CD1c-positive myeloid dendritic cell (primary cell): ENCODE data around the gene FABP3.

Experiments used
- DNase-seq: peaks from one replicate; pipeline ENCODE4 v3.0.0-alpha.2; 2016; ENCODE audit errors: extremely low spot score

The FABP3 gene

DNA sequence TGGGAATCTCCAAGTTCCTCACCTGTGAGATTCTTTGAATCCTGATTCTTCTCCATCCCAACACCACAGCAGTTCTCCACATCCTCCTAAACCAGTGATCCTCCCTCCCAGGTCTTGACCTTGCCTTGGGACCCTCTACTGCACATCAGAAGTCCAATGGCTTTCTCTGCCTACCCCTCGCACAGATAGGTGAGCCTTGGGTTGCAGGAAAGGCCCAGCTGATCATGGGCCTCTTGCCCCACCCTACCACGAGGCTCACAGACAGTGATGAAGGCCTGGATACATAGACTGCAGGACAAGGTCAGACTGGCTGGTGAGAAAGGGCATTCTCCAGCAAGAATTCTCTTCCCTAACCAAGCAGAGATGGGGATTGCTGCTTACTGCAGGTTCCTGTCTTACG is 825 bp downstream of the FABP3 start:
- DNase-seq, result no peak

DNA sequence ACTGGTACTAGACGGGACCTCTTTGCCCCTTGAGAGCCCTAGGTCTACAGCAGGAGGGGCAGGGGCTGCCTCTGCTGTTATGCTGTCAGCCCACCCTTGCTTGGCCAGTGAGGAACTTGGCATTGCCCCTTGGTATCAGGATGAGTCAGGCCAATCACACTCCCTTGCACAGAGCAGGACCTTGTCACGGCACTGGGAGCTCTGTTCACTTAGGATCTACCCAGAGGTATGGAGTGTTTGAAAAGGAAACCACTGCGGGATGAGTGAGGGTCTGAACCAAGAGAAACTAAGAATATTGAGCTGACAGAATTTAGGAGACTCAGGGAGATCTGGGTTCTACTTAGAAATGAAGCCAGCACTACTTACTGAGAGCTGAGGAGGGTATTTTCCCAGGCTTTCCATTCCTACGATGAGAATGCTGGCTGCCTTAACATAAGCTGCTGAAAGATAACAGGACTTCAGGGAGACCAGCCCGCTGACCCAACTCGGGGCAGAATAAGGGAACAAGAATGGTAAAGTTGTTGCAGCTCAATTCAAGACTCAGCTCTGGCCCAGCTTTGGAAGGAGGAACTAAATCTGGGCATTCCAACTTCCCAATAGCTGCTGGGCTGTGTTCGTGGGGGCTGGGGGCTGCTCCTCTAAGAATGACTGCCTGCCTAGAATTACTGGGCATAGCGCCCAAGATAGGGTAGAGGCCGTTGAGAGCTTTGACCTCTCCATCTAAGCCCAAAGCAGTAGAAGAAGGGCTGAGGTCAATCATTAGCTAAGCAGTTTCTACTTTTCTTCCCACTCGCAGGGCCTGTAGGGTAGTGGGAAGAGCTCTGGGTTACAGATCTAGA is 1.5 kb downstream of the FABP3 start:
- peak; percentile 82 for DNase-seq

DNA sequence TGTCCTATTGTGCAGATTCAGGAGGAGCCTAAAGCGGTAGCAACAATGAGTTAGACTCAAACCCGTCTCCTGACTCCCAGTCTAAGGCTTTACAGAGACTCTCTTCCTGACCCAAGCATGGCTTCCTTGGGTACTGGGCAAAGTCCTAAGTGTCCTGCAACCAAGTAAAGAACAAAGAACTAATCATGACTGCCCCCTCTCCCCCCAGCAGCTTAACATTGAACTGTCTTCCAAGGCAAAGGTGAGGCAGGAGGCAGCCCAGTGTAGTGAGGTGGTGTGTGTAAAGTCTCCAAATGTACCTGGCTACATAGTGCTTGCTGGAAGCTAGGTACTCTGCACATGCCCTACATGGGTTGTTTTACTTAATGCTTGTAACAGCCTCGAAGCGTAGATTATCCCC is 2.3 kb downstream of the FABP3 start:
- DNase-seq, result no peak

DNA sequence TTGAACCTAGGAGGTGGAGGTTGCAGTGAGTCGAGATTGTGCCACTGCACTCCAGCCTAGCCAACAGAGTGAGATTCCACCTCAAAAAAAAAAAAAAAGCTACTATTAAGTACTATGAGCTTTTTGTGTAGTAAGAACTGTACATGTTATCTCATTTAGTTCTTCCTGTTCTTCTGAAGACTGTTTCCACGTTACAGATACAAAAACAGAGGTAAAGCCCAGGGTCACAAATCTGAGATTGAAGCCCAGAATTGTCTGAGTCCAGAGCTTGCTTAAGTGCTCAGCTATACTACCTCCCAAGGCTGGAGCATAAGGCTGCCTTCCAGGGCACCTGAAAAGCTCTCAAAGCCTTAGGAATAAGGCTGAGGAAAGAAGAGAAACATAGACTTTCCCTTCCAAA is 2.9 kb downstream of the FABP3 start:
- no peak for DNase-seq

DNA sequence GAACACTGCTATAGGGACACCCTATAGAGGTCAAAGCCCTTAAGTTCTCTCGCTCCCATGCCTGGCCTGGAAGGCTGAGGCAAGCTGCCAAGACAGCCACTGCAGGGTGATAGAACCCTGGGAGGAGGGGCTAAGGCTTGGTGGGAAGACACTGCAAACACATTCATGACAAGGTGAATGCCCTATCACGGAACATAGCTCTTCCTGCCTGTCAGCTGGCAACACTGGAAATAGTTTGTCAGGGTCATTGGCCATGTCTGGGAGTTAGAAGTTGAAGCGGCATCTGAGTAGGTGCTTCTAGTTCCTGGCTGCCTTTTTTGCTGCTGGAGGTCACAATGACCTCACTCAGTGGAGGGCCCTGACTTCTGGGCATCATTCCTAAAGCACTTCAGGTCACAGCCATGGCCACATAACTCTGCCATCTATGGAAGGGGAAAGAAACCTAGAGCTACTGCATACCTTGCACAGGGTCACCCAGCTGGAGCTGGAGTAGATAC is 4.2 kb downstream of the FABP3 start:
- DNase-seq, result no peak

DNA sequence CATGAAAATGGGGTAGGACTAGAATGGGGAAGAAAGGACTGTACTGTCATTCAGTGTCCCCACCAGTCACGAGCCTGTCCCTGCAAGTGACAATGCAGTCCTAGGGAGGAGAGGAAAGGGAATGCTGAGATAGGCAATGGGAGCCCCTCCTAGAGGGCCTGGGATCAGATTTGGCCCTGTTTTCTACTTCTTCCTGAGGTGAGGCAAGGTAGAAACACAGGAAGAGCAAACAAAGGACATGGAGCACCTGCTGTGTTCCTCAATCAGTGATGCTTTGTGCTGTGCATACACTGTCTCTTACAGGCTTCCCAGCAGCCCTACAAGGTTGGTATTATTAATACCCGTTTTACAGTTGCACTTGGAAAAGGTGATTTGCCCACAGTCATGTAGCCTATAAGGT is 6.1 kb downstream of the FABP3 start:
- DNase-seq, result no peak

DNA sequence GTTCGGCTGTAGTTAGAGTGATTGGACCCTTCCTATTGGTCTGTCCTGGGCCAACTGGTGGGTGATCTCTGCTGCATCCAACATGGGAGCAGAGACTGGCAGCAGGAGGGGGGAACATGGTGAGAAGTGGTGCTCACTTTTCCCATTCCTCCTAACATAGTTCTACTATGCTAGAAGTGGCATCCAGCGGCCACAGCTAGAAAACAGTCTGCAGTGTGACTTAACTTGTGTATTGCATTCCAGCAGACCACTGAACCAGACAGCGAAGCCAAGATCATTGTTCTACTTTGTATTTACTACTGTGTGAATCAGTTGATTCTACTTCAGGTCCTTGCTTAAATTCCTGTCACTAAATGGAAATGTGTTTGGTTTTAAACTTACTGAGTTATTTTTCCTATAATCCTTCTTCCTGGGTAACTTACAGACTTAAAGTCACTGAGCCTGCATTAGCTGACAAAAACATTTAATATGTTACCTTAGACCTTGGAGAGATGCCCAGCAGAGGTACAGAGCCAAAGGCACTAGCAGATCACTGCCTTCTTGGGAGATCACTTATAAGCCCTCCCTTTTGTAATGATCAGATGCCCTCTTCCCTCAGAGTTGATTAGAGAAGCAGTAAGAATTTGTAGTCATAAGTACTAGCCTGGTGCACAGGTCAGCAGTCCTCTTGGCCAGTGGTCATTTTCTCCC is 8.2 kb downstream of the FABP3 start:
- no peak for DNase-seq

DNA sequence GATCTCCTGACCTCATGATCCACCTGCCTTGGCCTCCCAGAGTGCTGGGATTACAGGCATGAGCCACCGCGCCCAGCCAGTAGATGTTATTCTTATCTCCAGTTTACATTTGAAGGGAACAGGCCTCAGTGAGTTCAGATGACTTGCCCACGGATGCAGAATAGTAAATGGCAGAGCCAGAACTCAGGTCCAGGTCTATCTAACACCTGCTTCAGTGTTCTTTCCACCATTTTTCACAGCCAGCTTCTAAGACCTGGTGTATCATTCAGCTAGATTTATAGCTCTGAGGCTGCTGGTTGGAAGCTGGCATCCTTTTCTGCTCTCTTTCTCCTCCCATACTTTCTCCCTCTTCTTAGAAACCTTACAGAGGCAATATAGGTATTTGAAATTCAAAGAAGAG is 10.8 kb downstream of the FABP3 start:
- no peak for DNase-seq

DNA sequence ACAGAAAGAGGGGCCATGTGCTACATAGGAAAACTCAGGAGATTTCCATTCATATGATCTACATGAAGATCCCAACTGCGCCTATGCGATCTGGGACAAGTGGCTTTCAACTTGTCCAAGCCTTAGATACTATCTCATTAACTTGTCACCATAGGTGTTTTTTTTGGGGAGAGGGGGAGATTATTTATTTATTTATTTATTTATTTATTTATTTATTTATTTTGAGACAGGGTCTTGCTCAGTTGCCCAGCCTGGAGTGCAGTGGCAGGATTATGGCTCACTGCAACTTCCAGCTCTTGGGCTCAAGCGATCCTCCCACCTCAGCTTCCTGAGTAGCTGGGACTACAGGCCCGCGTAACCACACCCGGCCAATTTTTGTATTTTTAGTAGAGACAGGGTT is 11.3 kb downstream of the FABP3 start:
- no peak for DNase-seq

DNA sequence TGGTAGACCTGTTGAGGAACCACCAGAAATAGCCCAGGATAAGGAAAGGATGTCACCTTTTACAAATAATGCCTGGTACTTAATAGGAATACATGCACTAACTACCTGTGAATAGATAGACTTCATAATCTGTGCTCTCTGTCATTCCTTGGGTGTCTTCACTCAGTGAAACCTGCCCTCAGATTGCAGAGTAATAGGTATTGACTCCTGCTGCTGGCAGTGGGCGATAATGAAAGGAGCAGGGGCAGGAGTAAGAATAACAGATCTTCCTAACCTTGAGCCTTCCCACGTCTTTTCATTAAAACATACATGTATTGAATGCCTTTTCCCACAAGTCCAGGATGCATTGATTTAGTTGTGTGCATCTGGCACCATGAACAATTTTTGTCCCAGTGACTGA is 16.4 kb downstream of the FABP3 start:
- DNase-seq, result no peak

DNA sequence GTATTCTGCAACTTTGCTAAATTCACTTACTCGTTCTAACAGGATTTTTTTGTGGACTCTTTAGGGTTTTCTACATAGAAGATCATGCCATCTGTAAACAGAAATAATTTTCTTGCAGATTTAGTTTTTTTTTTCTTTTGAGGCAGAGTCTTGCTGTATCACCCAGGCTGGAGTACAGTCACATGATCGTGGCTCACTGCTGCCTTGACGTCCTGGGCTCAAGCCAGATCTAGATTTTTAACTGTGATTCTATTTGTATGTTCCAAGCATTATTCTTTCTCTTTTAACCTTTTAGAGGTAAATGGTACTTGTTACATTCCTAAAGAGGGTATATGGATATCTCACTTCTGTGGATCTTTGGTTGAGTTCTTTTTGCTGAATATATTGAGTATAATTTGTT is 18.6 kb downstream of the FABP3 start:
- no peak for DNase-seq

DNA sequence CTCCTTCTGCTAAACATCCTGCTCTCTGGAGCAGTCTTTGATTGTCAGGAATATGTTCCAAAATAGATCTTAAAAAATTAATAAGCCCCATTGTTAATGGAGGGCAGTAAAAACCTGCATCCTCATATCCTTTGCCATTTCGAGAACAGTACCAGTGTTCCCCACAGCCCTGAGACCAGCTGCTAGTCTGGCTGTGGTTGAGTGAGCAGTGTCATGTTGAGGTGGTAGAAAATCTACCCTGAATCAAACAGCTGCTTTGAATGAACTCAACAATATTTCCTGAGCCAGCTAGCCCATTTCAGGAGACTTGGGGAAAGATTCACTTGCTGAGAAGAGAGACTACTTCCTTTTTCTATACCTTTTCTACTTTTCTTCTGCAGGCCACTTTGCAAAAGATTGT is 24.4 kb downstream of the FABP3 start:
- no peak for DNase-seq

DNA sequence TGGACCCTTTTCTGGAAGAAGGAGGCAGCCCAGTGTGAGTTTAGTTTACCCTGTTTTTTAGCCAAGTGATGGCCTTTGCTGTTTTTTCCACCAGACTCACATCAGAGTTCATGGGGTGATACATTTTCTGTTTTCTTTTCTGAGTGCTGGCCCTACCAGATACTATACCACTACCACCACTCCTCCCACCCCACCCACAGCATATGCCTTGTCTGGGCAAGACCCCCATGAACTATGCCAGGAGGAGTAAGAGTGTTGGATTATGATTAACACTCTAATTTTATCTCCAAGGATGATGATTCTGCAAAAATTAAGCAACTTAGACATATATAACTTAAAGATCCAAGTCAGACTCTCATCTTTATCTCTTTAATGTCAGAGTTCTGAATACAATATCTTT is 26.1 kb downstream of the FABP3 start:
- DNase-seq, result no peak

DNA sequence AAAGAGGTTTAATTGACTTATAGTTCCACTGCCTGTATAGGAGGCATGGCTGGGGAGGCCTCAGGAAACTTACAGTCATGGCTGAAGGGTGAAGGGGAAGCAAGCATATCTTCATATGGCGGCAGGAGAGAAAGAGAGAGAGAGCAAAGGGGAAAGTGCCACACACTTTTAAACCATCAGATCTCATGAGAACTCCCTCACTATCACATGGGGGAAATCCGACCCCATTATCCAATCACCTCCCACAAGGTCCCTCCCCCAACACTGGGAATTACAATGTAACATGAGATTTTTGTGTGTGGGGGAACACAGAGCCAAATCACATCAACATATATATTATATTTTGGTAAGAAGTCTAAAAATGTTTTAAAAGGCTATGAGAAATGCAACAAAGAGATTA is 27.2 kb downstream of the FABP3 start:
- no peak for DNase-seq

DNA sequence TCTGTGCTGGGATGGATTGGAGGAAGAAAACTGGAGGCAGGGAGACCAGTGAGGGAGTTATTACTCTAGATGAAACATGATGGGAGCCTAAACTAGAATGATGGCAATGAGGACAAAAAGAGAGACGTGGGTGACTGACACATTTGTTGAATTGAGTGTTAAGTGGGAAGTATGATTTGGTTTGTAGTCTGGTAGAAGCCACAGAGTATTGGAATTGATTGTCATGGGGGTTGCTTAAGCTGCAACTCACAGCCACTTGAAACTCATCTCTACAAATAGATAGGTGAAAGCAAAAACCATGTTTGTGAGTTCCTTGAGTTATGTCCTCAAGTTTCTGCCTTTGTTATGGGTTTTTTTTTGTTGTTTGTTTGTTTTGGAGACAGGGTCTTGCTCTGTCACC is 28.4 kb downstream of the FABP3 start:
- no peak for DNase-seq

DNA sequence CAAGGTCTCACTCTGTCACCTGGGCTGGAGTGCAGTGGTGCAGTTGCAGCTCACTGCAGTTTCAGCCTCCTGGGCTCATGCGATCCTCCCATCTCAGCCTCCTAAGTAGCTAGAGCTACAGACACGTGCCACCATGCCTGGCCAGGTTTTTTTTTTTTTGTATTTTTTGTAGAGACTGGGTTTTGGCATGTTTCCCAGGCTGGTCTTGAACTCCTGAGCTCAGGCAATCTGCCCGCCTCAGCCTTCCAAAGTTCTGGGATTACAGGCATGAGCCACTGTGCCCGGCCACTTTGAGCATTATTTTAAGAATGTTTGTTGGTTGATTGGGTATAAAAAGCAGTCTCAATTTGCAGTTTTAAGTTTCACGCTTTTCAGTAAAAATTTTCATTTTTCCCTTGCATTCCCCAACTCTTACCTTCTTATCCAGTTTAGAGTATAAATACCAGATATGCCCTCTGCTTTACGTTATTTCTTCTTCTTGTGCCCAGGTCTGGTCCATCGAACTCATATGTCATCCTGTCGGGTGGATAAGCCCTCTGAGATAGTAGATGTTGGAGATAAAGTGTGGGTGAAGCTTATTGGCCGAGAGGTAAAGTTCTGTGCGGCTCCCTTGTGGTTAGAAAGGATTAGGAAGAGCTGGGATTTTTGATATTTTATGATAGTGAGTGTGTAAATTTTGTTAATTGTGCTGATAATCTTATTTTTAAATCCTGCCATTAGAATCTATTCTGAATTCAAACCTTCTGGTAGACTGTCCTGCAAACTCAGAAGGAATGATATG is 36.0 kb downstream of the FABP3 start:
- no peak for DNase-seq

DNA sequence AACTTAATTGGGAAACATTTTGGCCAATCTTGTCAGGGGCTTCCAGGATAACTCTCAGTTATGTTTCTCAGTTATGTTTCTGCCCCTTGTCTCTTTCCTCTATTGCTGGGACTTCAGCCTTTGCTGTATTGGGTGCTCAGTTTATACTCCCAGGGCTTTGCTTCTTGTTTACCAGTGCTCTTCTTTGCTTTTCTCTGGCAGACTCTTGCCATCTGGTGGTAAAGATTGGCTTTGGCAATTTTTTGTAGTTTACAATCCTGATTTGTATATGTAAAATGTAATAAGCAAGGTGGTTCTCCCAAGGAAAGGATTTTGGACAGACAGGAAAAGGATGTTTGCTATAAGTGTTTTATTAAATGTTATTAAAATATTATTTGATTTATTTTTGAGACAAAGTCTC is 37.9 kb downstream of the FABP3 start:
- peak; percentile 7 for DNase-seq

DNA sequence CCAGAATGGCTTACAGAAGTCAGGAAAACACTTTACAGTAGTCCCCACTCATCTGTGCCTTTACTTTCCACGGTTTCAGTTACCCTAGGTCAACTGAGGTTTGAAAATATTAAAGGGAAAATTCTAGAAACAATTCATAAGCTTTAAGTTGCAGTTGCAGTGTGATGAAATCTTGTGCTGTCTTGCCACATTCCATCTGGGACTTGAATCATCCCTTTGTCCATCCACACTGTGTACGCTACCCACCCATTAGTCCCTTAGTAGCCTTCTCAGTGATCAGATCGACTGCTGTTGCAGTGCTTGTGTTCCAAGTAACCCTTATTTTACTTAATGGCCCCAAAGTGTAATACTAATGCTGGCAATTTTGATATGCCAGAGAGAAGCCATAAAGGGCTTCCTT is 45.5 kb downstream of the FABP3 start:
- DNase-seq, result no peak

DNA sequence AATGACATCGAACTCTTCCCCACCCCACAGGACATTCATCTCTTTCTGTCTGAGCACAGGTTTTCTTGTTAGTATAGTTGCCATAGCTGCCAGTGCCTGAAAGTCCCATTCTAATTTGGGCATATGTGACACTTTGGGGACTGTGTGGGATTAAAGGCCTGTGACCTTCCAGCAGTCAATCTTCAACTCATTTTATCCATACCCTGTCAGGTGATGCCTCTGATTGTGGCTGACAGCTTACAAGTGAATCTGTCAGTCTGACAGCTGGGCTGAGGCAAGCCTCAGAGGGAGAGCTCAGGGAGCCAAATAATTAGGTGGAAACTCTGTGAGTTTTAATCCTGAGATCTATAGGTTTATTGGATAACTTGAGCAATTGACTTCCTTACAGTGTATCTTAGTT is 46.4 kb downstream of the FABP3 start:
- DNase-seq, result no peak

DNA sequence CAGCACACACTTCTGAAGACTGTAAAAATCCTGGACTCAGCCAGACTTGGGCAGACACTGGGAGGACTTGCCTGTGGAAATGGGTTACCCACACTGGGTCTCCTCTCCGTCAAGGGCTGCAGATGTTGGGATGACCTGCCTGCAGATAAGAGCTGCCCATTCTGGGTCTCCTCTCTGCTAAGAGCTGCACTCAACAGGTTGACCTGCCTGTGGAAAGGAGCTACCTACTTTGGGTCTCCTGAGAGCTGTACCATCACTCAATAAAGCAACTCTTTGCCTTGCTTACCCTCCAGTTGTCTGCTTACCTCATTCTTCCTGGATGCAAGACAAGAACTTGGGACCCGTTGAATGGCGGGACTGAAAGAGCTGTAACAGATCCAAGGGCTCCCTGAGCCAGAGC is 47.9 kb downstream of the FABP3 start:
- no peak for DNase-seq

DNA sequence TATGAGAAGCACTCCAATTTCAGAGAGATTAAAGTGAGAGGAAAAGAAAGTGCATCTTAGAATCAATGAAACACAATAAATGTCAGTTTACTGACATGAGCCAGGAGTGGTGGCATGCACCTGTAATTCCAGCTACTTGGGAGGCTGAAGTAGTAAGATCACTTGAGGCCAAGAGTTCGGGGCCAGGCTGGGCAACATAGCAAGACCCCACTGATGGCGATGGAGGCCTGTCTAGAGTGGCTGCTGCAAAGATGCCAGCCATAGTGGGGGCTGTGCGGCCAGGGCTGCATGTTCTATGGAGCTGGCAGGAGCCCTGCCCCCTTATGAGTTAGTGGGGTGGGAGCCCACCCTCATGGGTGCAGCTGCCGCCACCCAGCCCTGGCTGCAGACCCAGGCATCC is 48.8 kb downstream of the FABP3 start:
- no peak for DNase-seq

DNA sequence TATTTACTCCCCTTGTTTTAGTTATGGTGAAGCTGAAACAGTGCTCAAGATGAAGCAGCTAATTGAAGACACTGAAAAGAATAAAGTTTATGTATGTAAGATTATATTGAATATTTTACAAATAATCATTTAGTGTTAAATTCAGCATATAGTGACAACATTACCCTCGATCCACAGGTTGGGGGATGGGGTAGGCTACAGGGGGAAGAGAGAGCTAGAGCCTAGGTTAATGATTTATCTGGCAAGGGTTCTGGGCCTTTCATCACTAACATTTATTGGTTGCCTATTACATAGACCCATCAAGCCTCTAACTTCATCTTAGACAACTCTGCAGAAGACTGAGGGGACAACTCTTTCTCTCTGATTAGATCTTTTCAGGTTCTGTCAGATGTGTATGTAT is 54.7 kb downstream of the FABP3 start:
- no peak for DNase-seq

DNA sequence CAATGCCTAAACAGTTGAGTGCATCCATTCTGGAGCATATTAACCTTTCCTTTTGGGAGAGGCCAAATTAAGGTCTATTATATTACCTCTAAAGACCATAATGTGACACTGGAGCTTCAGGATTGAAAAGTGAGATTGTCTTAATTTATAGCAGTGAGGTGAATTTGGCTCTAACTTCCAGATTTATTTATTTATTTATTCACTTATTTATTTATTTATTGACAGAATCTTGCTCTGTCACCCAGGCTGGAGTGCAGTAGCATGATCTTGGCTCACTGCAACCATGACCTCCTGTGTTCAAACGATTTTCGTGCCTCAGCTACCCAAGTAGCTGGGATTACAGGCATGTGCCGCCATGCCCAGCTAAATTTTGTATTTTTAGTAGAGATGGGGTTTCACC is 57.0 kb downstream of the FABP3 start:
- no peak for DNase-seq
